Esophagus muscularis mucosa (tissue), 4 donors: ENCODE results near the gene NSMCE1. TPM values are rescaled to one million over a fixed set of nuclear protein-coding genes. Genes with fewer than 3 reads are reported as not detected.
"Not testable (repeated sequence)": the region's sequence is repeated elsewhere in the genome, so short reads cannot be mapped to it uniquely, and the experiment has no call there.

Experiments used
- DNase-seq: peaks from one replicate; pipeline ENCODE4 v3.0.0-alpha.2; 2017; ENCODE audit errors: extremely low spot score
- H3K27ac ChIP-seq, 4 donors: fragments of 200-600 bp; sonication (generic); replicated peaks in 1 of 4; 1 replicate in 3 of 4; 2 replicates in 1 of 4; pipeline ENCODE4 v1.5.1; 2016 to 2019; ENCODE audit warnings: mild to moderate bottlenecking in 1 of 4
- H3K27me3 ChIP-seq, 4 donors: fragments of 200-600 bp; sonication (generic); one replicate each; pipeline versions ENCODE4 v1.5.1 to v1.6.0; 2016 to 2019
- H3K36me3 ChIP-seq, 4 donors: fragments of 200-600 bp; sonication (generic); one replicate each; pipeline ENCODE4 v1.5.1; 2016 to 2019
- H3K4me1 ChIP-seq, 4 donors: fragments of 200-600 bp; sonication (generic); one replicate each; pipeline ENCODE4 v1.5.1; 2016 to 2019
- H3K4me3 ChIP-seq, 4 donors: fragments of 200-600 bp; sonication (generic); 1 replicate in 2 of 4; 2 replicates in 2 of 4; pipeline ENCODE4 v1.5.1; 2016 to 2019; ENCODE audit warnings: mild to moderate bottlenecking in 4 of 4, moderate library complexity in 1 of 4
- H3K9me3 ChIP-seq, 4 donors: fragments of 200-600 bp; sonication (generic); 1 replicate in 3 of 4; 2 replicates in 1 of 4; pipeline ENCODE4 v1.5.1; 2016 to 2019
- EP300 ChIP-seq: sonication (generic); formaldehyde crosslinking; IDR thresholded peaks from one replicate; pipeline ENCODE4 v1.6.1; 2017; ENCODE audit warnings: antibody characterized with exemption
- POLR2A ChIP-seq: fragments of 450-650 bp; IDR thresholded peaks from one replicate; pipeline ENCODE4 v1.6.1; 2017; ENCODE audit warnings: antibody characterized with exemption, moderate library complexity, mild to moderate bottlenecking, low read depth
- POLR2AphosphoS5 ChIP-seq, 2 donors: sonication (generic); formaldehyde crosslinking; IDR thresholded peaks; one replicate each; pipeline ENCODE4 v1.6.1; 2017; ENCODE audit warnings: antibody characterized with exemption in 2 of 2
- WGBS: methylation state at CpG from one replicate; pipeline ENCODE4 v1.1.5; 2018; 5-methylcytosine and 5-hydroxymethylcytosine counted together
- intact Hi-C: fragments of 100-400 bp; cut with DNase I; formaldehyde crosslinking; loops from one replicate; pipeline ENCODE4 v1.15.1; 2023
- total RNA-seq, 4 donors: library from RNA; depleted of rRNA; stranded (reverse); fragments of >200 nt; gene quantifications; one replicate each; pipeline versions ENCODE4 v1.1.0 to v1.2.1, GENCODE V29; 2016
- TF ChIP-seq, protein P1 (sequence below), 3 experiments: fragments of 200-600 bp in 2 of 3; fragments of 450-650 bp in 1 of 3; sonication (generic) in 2 of 3; IDR thresholded peaks; one replicate each; pipeline ENCODE4 v1.5.1; 2017 to 2019; ENCODE audit warnings: antibody characterized with exemption in 3 of 3, mild to moderate bottlenecking in 2 of 3, moderate library complexity in 1 of 3

The NSMCE1 gene
- total RNA-seq, 4 donors from 2014 or later = 49.7 to 68.8 (median 64.0) TPM

- peaks cover 0 to 27% (median 7%) of the 10 kb centered on the region in 4 donors for H3K36me3 ChIP-seq
- H3K9me3 ChIP-seq = no peaks in the 10 kb centered on the region
- DNase-seq = peak; percentile 75
- intact Hi-C loops = no loop called here
- H3K4me3 ChIP-seq = no peak overlapping the region
- no peak for TF ChIP-seq EP300
- TF ChIP-seq POLR2A = no peak
- no peak for TF ChIP-seq POLR2AphosphoS5 (IDR thresholded peaks at IDR 0.05)
- TF ChIP-seq, protein P1, sequence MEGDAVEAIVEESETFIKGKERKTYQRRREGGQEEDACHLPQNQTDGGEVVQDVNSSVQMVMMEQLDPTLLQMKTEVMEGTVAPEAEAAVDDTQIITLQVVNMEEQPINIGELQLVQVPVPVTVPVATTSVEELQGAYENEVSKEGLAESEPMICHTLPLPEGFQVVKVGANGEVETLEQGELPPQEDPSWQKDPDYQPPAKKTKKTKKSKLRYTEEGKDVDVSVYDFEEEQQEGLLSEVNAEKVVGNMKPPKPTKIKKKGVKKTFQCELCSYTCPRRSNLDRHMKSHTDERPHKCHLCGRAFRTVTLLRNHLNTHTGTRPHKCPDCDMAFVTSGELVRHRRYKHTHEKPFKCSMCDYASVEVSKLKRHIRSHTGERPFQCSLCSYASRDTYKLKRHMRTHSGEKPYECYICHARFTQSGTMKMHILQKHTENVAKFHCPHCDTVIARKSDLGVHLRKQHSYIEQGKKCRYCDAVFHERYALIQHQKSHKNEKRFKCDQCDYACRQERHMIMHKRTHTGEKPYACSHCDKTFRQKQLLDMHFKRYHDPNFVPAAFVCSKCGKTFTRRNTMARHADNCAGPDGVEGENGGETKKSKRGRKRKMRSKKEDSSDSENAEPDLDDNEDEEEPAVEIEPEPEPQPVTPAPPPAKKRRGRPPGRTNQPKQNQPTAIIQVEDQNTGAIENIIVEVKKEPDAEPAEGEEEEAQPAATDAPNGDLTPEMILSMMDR (IDR thresholded peaks at IDR 0.05) = no peak
- H3K4me1 ChIP-seq = peaks cover 28 to 97% (median 84%) of the 10 kb centered on the region in 4 donors
- 94% methylated on average over 3 of the region's 3 CpGs for WGBS
- H3K27me3 ChIP-seq = peaks cover 0 to 4% (median 0%) of the 10 kb centered on the region in 4 donors
- H3K27ac ChIP-seq = peak overlapping the region; percentile 84 to 86 (median 86)
Measured at GRCh38 chr16:27256861-27257260, 11.7 kb downstream of the NSMCE1 start.

DNA sequence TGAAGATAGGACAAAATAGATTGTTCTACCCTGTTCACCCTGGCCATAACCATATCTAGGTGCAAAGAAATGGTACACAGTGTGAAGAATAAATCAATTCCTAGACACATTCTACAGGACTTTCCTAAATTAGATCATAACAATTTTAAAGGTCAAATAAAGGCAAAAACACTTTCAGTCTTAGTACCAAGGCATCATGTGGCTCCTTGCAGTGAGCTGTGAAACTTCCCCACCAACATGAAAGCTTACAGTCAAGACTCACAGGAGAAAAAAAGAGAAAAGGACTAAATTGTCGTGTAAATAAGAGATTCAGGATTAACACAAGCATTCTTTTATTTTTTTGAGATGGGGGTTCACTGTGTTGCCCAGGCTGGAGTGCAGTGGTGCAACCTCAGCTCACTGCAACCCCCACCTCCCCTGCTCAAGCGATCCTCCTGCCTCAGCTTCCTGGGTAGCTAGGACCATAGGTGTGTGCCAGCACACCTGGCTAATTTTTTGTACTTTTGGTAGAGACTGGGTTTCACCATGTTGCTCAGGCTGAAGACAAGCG is 14.2 kb downstream of the NSMCE1 start:
- TF ChIP-seq EP300 = no peak
- TF ChIP-seq POLR2AphosphoS5 (IDR thresholded peaks at IDR 0.05) = peak; percentile 26 to 44
- no peak for TF ChIP-seq POLR2A
- TF ChIP-seq, protein P1 (IDR thresholded peaks at IDR 0.05) = no peak
- Histone ChIP-seq H3K4me3 (no peak overlapping the region), H3K9me3 (no peaks in the 10 kb centered on the region), H3K4me1 (peaks cover 26 to 80% (median 78%) of the 10 kb centered on the region in 4 donors), H3K27ac (peak overlapping the region; percentile 84 to 86 (median 86)), H3K27me3 (peaks cover 0 to 4% (median 0%) of the 10 kb centered on the region in 4 donors), H3K36me3 (peaks cover 0 to 27% (median 7%) of the 10 kb centered on the region in 4 donors)
- 84% methylated on average over 3 of the region's 3 CpGs for WGBS
- DNase-seq = peak; percentile 19
- intact Hi-C loops = no loop called here

- TF ChIP-seq POLR2AphosphoS5 (IDR thresholded peaks at IDR 0.05) (peak; percentile 14 to 34), POLR2A (no peak)
- H3K4me3 ChIP-seq = no peak overlapping the region
- DNase-seq = peak; percentile 74
- peaks cover 19 to 72% (median 70%) of the 10 kb centered on the region in 4 donors for H3K4me1 ChIP-seq
- intact Hi-C loops = no loop called here
- 71% methylated on average over 6 of the region's 6 CpGs for WGBS
- peaks cover 0 to 27% (median 7%) of the 10 kb centered on the region in 4 donors for H3K36me3 ChIP-seq
- no peaks in the 10 kb centered on the region for H3K9me3 ChIP-seq
- H3K27me3 ChIP-seq = peaks cover 0 to 1% (median 0%) of the 10 kb centered on the region in 4 donors
- peak overlapping the region; percentile 84 to 86 (median 86) for H3K27ac ChIP-seq
Measured at GRCh38 chr16:27253526-27253930, 15.0 kb downstream of the NSMCE1 start.

DNA sequence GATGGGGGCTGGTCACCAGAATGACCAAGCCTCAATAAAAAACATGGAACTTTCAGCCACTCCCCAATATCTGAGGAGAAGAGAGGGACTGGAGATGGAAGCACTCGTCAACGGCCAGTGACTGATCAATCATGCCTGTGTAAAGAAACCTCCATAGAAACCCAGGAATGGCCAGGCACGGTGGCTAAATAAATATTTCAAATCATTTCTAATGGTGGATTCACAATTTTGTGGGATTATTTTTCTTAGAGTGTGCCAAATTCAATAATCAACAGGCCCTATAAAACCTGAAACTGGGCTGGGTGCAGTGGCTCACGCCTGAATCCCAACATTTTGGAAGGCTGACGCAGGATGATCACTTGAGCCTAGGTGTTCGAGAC is 16.4 kb downstream of the NSMCE1 start:
- no peaks in the 10 kb centered on the region for H3K27me3 ChIP-seq
- no peak for TF ChIP-seq EP300
- H3K4me1 ChIP-seq = peaks cover 12 to 59% (median 58%) of the 10 kb centered on the region in 4 donors
- H3K4me3 ChIP-seq = no peak overlapping the region
- H3K27ac ChIP-seq = peak overlapping the region; percentile 45 to 86 (median 85)
- peaks cover 0 to 25% (median 7%) of the 10 kb centered on the region in 4 donors for H3K36me3 ChIP-seq
- H3K9me3 ChIP-seq = no peaks in the 10 kb centered on the region
- peak; percentile 37 for DNase-seq
- 100% methylated on average over 6 of the region's 6 CpGs for WGBS
- intact Hi-C loops = no loop called here

DNA sequence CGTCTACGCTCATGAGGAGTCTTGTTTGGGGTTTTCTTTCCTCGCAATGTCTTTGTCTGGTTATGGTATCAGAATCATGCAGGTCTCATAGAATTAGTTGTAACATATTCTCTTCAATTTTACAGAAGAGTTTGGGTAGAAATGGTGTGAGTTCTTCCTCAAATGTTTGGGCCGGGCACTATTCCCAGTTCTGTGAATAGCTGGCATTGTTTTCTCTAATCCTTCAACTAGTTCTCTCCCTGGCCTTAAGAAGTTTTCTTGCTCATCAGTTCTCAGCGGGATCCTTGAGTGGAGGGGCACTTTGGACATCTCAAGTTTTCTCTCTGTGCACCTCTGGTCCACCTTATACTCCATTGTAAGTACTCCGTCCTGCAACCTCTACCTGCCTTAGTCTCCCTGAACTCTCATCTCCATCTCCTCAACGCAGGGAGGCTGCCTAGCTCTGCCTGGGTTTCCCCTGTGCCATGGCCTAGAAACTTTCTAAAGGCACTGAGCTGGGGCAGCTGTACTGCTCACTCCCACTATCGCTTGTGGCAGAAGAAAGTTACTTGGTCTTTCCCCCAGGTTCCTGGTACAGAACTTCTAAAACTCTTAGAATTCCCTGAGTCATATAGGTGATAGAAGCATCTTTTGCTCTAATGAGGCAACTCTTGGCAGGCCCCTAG is 16.9 kb downstream of the NSMCE1 start:
- Histone ChIP-seq H3K4me1 (peaks cover 14 to 60% (median 58%) of the 10 kb centered on the region in 4 donors), H3K27ac (peak overlapping the region in 3 of 4 donors; percentile 45 to 86 (median 84)), H3K27me3 (no peaks in the 10 kb centered on the region), H3K4me3 (no peak overlapping the region), H3K36me3 (peaks cover 0 to 19% (median 4%) of the 10 kb centered on the region in 4 donors), H3K9me3 (no peaks in the 10 kb centered on the region)
- peak; percentile 7 for DNase-seq
- intact Hi-C loops = no loop called here
- WGBS = 90% methylated on average over 8 of the region's 8 CpGs
- TF ChIP-seq POLR2A = no peak
- TF ChIP-seq POLR2AphosphoS5 (IDR thresholded peaks at IDR 0.05) = no peak
- TF ChIP-seq, protein P1 (IDR thresholded peaks at IDR 0.05) = no peak
- TF ChIP-seq EP300 = no peak

DNA sequence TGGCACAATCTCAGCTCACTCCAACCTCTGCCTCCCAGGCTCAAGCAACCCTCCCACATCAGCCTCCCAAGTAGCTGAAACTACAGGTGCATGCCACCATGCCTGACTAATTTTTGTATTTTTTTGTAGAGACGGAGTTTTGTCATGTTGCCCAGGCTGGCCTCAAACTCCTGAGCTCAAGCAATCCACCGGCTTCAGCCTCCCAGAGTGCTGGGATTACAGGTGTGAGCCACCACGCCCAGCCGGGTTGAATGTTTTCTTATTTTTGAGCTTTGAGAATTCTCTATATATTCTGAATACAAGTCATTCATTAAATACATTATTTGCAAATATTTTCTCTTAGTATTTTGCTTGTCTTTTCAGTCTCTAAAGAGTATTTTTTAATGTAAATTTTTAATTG is 19.7 kb downstream of the NSMCE1 start:
- intact Hi-C loops = loop anchor here (5.0 kb wide), 1 partner anchor 78 kb away; no protein-coding TSS in a partner anchor
- DNase-seq = not testable (repeated sequence)

More for the DNA sequence above, 19.7 kb downstream of the NSMCE1 start:
- not testable (repeated sequence) for H3K4me3 ChIP-seq, H3K27ac ChIP-seq, H3K9me3 ChIP-seq, H3K27me3 ChIP-seq, H3K36me3 ChIP-seq
- WGBS = 98% methylated on average over 4 of the region's 4 CpGs
- H3K4me1 ChIP-seq = peaks cover 28 to 62% (median 59%) of the 10 kb centered on the region in 4 donors
